K562 (cell line): ENCODE measurements around the gene PLCB3. TPM values are rescaled to one million over a fixed set of nuclear protein-coding genes. Genes with fewer than 3 reads are reported as not detected.

Experiments
- ARNT ChIP-seq, 2 experiments: fragments of 450-650 bp; IDR thresholded peaks; 2 replicates each; pipeline ENCODE4 v1.6.1; 2016; ENCODE audit warnings: mild to moderate bottlenecking in 1 of 2
- GABPB1 ChIP-seq: sonication (generic); formaldehyde crosslinking; IDR thresholded peaks from 2 replicates; pipeline ENCODE4 v1.8.0; 2022; ENCODE audit warnings: mild to moderate bottlenecking, missing genetic modification reagents
- HDGF ChIP-seq: fragments of 450-650 bp; IDR thresholded peaks from 2 replicates; pipeline ENCODE4 v1.6.1; 2016
- ILK ChIP-seq: fragments of 450-650 bp; IDR thresholded peaks from 2 replicates; pipeline ENCODE4 v1.6.1; 2016; ENCODE audit warnings: missing genetic modification characterization, low read depth, mild to moderate bottlenecking, missing compliant biosample characterization, moderate library complexity, borderline replicate concordance
- MYNN ChIP-seq, 2 experiments: sonication (generic); formaldehyde crosslinking in 1 of 2; IDR thresholded peaks; 2 replicates each; pipeline versions ENCODE4 v1.5.0 to v1.6.1; 2016 to 2020; ENCODE audit warnings: antibody characterized with exemption in 1 of 2, missing genetic modification reagents in 1 of 2
- NFATC3 ChIP-seq: fragments of 450-650 bp; IDR thresholded peaks from 2 replicates; pipeline ENCODE4 v1.6.1; 2017; ENCODE audit warnings: mild to moderate bottlenecking
- RBFOX2 ChIP-seq: fragments of 200-400 bp; formaldehyde crosslinking; IDR thresholded peaks from 2 replicates; pipeline ENCODE4 v1.6.1; 2017; ENCODE audit warnings: low read depth, mild to moderate bottlenecking, low read length, moderate library complexity
- SIN3A ChIP-seq, 2 experiments: fragments of 150-350 bp in 1 of 2; IDR thresholded peaks; 2 replicates each; pipeline ENCODE4 v1.6.1; 2011 to 2016; ENCODE audit warnings: borderline replicate concordance in 2 of 2, low read depth in 2 of 2, low read length in 2 of 2, mild to moderate bottlenecking in 2 of 2, moderate library complexity in 2 of 2; ENCODE audit not compliant: control insufficient read depth in 1 of 2
- SIX5 ChIP-seq, 2 experiments: IDR thresholded peaks; 2 replicates each; pipeline ENCODE4 v1.6.1; 2011; ENCODE audit warnings: low read length in 2 of 2, borderline replicate concordance in 1 of 2, low read depth in 1 of 2, mild to moderate bottlenecking in 1 of 2, moderate library complexity in 1 of 2; ENCODE audit not compliant: insufficient read depth in 1 of 2
- SMARCA4 ChIP-seq: fragments of 450-650 bp; IDR thresholded peaks from 2 replicates; pipeline ENCODE4 v1.6.1; 2016
- TCF7 ChIP-seq: sonication (generic); IDR thresholded peaks from 2 replicates; pipeline ENCODE4 v1.6.1; 2016; ENCODE audit warnings: antibody characterized with exemption, borderline replicate concordance
- YBX1 ChIP-seq: fragments of 450-650 bp; IDR thresholded peaks from 2 replicates; pipeline ENCODE4 v1.7.1; 2016; ENCODE audit warnings: mild to moderate bottlenecking
- ZNF212 ChIP-seq: fragments of 450-650 bp; formaldehyde crosslinking; IDR thresholded peaks from 2 replicates; pipeline ENCODE4 v1.4.0; 2020; ENCODE audit warnings: mild to moderate bottlenecking
- ZNF217 ChIP-seq: sonication (generic); formaldehyde crosslinking; IDR thresholded peaks from 2 replicates; pipeline ENCODE4 v1.8.0; 2022; ENCODE audit warnings: mild to moderate bottlenecking, missing genetic modification reagents
- ZNF311 ChIP-seq: fragments of 250-450 bp; sonication (Bioruptor Pico); IDR thresholded peaks from 2 replicates; pipeline ENCODE4 v1.4.0; 2020; ENCODE audit warnings: mild to moderate bottlenecking, moderate library complexity
- ZNF511 ChIP-seq: sonication (generic); formaldehyde crosslinking; IDR thresholded peaks from 2 replicates; pipeline ENCODE4 v1.8.0; 2022; ENCODE audit warnings: mild to moderate bottlenecking, missing genetic modification reagents
- ZNF740 ChIP-seq, 3 experiments: fragments of 200-800 bp in 1 of 3; sonication (Bioruptor generic) in 1 of 3; sonication (generic) in 1 of 3; formaldehyde crosslinking in 1 of 3; IDR thresholded peaks; 2 replicates each; pipeline versions ENCODE4 v1.6.1 to v1.8.0; 2016 to 2022; ENCODE audit warnings: mild to moderate bottlenecking in 2 of 3, missing compliant biosample characterization in 2 of 3, missing genetic modification characterization in 2 of 3, missing genetic modification reagents in 1 of 3
- ZNF79 ChIP-seq: fragments of 250-450 bp; sonication (Bioruptor Pico); IDR thresholded peaks from 2 replicates; pipeline ENCODE4 v1.4.0; 2020; ENCODE audit warnings: low read depth, mild to moderate bottlenecking, moderate library complexity
- polyA plus RNA-seq, 8 experiments: library from polyadenylated mRNA; depleted of rRNA in 4 of 8; stranded (reverse) in 5 of 8; unstranded in 3 of 8; fragments of >200 nt; fragmentation: Nextera tagmentation in 2 of 8; fragmentation: Illumina TruSeq in 1 of 8; extraction: Ambion mirVana in 2 of 8; extraction: Trizol in 1 of 8; gene quantifications; 2 replicates each; pipeline versions ENCODE4 v1.2.1 to v1.2.3, GENCODE V29; 2011 to 2014; ENCODE audit warnings: inconsistent platforms in 1 of 8, missing spikeins in 1 of 8
- total RNA-seq, 7 experiments: library from RNA; depleted of rRNA in 6 of 7; stranded (reverse); fragments of >200 nt in 6 of 7; fragmentation: Illumina TruSeq in 2 of 7; extraction: Trizol in 2 of 7; gene quantifications; 2 replicates each; pipeline versions ENCODE4 v1.2.1 to v1.2.3, GENCODE V29; 2011 to 2021; ENCODE audit warnings: low replicate concordance in 1 of 7
- TF ChIP-seq, protein P1 (sequence below): conservative IDR thresholded peaks from 2 replicates; pipeline ENCODE4 v1.6.1; 2011; ENCODE audit warnings: low read depth, mild to moderate bottlenecking, low read length; ENCODE audit not compliant: control insufficient read depth
- TF ChIP-seq, protein P2 (sequence below): sonication (generic); formaldehyde crosslinking; IDR thresholded peaks from 2 replicates; pipeline ENCODE4 v1.8.0; 2022; ENCODE audit warnings: missing genetic modification reagents, mild to moderate bottlenecking, borderline replicate concordance

The PLCB3 gene
- total and polyA plus RNA-seq, 9 of the 15 experiments (the other 6 are each of a cell fraction or from before 2014, with no cell fraction given): 0.31 to 44.8 (median 14.6) TPM

- TF ChIP-seq ZNF217 (CRISPR knock-in tag) (no peak), SIN3A (IDR thresholded peaks at IDR 0.05; ENCODE audit: borderline replicate concordance in 2 of 2, control insufficient read depth in 1 of 2, low read depth in 2 of 2, low read length in 2 of 2) (peak; percentile 44 to 62; a peak in 1 of 4 replicates), TCF7 (no peak), ZNF212 (CRISPR knock-in tag) (no peak), ZNF511 (CRISPR knock-in tag) (no peak), SMARCA4 (peak; percentile 46; the same call in 1 of the 2 replicates), ZNF311 (CRISPR knock-in tag) (no peak), ZNF740 (CRISPR knock-in tag; IDR thresholded peaks at IDR 0.05) (0 out of 2 replicates have a peak, but pooled peaks have one; percentile 43), ZNF740 (tag; IDR thresholded peaks at IDR 0.05) (0 out of 4 replicates have a peak, but pooled peaks of 1 of the 2 experiments have one; percentile 35), ZNF79 (CRISPR knock-in tag) (no peak), ILK (no peak), MYNN (IDR thresholded peaks at IDR 0.05) (no peak), MYNN (CRISPR knock-in tag; IDR thresholded peaks at IDR 0.05) (no peak), ARNT (IDR thresholded peaks at IDR 0.05) (no peak), RBFOX2 (peak; percentile 98), SIX5 (IDR thresholded peaks at IDR 0.05; ENCODE audit: borderline replicate concordance in 1 of 2, insufficient read depth in 1 of 2, low read depth in 1 of 2, low read length in 2 of 2) (no peak), HDGF (no peak), NFATC3 (no peak), GABPB1 (peak; percentile 99), YBX1 (no peak)
- TF ChIP-seq, protein P1, sequence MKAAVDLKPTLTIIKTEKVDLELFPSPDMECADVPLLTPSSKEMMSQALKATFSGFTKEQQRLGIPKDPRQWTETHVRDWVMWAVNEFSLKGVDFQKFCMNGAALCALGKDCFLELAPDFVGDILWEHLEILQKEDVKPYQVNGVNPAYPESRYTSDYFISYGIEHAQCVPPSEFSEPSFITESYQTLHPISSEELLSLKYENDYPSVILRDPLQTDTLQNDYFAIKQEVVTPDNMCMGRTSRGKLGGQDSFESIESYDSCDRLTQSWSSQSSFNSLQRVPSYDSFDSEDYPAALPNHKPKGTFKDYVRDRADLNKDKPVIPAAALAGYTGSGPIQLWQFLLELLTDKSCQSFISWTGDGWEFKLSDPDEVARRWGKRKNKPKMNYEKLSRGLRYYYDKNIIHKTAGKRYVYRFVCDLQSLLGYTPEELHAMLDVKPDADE: peak; percentile 39
- TF ChIP-seq, protein P2, sequence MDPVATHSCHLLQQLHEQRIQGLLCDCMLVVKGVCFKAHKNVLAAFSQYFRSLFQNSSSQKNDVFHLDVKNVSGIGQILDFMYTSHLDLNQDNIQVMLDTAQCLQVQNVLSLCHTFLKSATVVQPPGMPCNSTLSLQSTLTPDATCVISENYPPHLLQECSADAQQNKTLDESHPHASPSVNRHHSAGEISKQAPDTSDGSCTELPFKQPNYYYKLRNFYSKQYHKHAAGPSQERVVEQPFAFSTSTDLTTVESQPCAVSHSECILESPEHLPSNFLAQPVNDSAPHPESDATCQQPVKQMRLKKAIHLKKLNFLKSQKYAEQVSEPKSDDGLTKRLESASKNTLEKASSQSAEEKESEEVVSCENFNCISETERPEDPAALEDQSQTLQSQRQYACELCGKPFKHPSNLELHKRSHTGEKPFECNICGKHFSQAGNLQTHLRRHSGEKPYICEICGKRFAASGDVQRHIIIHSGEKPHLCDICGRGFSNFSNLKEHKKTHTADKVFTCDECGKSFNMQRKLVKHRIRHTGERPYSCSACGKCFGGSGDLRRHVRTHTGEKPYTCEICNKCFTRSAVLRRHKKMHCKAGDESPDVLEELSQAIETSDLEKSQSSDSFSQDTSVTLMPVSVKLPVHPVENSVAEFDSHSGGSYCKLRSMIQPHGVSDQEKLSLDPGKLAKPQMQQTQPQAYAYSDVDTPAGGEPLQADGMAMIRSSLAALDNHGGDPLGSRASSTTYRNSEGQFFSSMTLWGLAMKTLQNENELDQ: no peak
These were observed 10.7 kb upstream of the PLCB3 start, which contains the start of gene FKBP2 (continued) for GRCh38 chr11:64240435-64241240.
